Transverse colon (tissue), 3 donors: ENCODE data around the gene COL10A1.

Experiments used
- CTCF ChIP-seq, 5 experiments: fragments of 200-600 bp in 3 of 5; fragments of 450-650 bp in 2 of 5; sonication (generic) in 3 of 5; IDR thresholded peaks; 1 replicate in 2 of 5; 2 replicates in 3 of 5; pipeline ENCODE4 v1.5.1; 2016 to 2017; ENCODE audit warnings: antibody characterized with exemption in 5 of 5, inconsistent platforms in 3 of 5, mild to moderate bottlenecking in 2 of 5, moderate library complexity in 1 of 5
- EP300 ChIP-seq: sonication (generic); formaldehyde crosslinking; IDR thresholded peaks from one replicate; pipeline ENCODE4 v1.6.1; 2017; ENCODE audit warnings: antibody characterized with exemption, low read depth
- POLR2A ChIP-seq: fragments of 450-650 bp; IDR thresholded peaks from one replicate; pipeline ENCODE4 v1.6.1; 2016; ENCODE audit warnings: antibody characterized with exemption, mild to moderate bottlenecking, moderate library complexity

- no peak for TF ChIP-seq EP300
- TF ChIP-seq POLR2A: no peak
- no peak for TF ChIP-seq CTCF (IDR thresholded peaks at IDR 0.05)
Measured at GRCh38 chr6:116072368-116072767, 53.6 kb downstream of the COL10A1 start.
